Activated CD8-positive, alpha-beta memory T cell treated with anti-CD3 and anti-CD28 coated beads, Interleukin-2, amount 50 U/mL, for 48 hours (primary cell): ENCODE results near the gene KIR2DL1.
"Not testable (repeated sequence)": the region's sequence is repeated elsewhere in the genome, so short reads cannot be mapped to it uniquely, and the experiment has no call there.

Experiments used
- DNase-seq: peaks from one replicate; pipeline ENCODE4 v3.0.0-alpha.2; 2020

The KIR2DL1 gene

DNA sequence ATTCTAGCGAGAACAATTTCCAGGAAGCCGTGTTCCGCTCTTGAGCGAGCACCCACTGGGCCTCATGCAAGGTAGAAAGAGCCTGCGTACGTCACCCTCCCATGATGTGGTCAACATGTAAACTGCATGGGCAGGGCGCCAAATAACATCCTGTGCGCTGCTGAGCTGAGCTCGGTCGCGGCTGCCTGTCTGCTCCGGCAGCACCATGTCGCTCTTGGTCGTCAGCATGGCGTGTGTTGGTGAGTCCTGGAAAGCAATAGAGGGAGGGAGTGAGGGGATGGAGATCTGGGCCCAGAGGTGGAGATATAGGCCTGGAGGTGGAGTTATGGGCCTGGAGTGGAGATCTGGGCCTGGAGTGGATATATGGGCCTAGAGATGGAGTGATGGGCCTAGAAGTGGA lies at the start of gene KIR2DL1:
Gene KIR2DL1, plus strand, starts transcription at position 148 of the 400 bp plus-strand sequence. Its CDS starts 58 bp downstream, at position 206.
- not testable (repeated sequence) for DNase-seq

DNA sequence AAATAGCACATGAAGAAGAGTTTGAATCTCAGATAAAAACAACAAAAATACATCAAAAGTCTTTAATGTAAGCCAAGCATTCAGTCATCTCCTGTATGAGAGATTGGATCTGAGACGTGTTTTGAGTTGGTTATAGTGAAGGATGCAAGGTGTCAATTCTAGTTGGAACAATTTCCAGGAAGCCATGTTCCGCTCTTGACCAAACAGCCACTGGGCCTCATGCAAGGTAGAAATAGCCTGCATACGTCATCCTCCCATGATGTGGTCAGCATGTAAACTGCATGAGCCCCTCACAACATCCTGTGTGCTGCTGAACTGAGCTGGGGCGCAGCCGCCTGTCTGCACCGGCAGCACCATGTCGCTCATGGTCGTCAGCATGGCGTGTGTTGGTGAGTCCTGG lies 45.5 kb upstream of the KIR2DL1 start, which contains the start of gene KIR3DL3:
Gene KIR3DL3, plus strand, starts transcription at position 301 of the 400 bp plus-strand sequence. Its CDS starts 55 bp downstream, at position 356.
- no peak for DNase-seq

DNA sequence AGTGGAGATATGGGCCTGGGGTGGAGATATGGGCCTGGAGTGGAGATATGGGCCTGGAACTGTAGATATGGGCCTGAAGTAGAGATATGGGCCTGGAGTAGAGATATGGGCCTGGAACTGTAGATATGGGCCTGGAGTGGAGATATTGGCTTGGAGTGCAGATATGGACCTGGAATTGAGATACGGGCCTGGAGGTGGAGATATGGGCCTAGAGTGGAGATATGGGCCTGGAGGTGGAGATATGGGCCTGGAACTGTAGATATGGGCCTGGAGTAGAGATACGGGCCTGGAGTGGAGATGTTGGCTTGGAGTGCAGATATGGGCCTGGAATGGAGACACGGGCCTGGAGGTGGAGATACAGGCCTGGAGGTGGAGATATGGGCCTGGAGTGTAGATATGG lies 44.9 kb upstream of the KIR2DL1 start:
- no peak for DNase-seq

DNA sequence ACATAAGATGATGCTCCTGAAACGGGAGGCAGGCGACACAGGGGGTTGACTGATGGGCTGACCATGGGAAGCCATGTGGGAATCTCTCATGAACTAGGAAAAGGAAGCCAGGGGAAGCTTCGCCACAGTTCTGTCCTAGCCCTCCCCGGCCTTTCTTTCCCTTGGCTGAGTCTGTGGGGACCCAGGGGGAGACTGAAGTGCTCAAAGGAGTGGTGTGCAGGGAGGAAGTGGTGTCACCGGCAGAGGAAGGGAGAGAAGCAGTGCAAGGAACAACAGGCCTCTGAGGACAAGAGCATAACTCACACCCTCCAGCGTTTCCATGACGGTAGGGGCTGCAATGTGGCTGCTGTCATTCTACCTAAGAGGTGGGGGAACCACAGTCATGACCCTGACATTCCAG lies 44.3 kb upstream of the KIR2DL1 start:
- no peak for DNase-seq

DNA sequence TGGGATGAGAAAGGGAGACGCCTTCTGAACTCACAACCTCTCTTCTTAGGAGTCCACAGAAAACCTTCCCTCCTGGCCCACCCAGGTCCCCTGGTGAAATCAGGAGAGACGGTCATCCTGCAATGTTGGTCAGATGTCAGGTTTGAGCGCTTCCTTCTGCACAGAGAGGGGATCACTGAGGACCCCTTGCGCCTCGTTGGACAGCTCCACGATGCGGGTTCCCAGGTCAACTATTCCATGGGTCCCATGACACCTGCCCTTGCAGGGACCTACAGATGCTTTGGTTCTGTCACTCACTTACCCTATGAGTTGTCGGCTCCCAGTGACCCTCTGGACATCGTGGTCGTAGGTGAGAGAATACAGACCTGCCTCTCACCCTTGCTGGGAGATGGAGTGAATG lies 42.0 kb upstream of the KIR2DL1 start:
- no peak for DNase-seq

DNA sequence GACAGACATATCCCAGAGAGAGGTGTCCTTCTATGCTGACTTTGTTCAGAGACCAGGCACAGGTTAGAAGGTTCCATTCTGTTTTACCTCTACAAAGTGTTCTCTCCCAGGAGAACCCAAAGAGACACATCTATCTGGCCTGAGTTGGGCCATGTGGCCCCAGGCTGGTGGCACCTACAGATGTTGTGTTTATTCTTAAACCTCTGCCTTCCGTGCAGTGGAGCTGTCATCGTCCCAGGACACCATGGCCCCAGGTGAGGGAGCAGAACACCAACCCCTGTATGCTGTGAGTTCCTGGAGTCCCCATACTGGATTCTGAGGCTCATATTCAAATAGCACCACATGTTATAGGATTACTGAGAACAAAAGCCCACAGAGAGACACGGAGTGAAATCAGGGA lies 41.4 kb upstream of the KIR2DL1 start:
- no peak for DNase-seq

DNA sequence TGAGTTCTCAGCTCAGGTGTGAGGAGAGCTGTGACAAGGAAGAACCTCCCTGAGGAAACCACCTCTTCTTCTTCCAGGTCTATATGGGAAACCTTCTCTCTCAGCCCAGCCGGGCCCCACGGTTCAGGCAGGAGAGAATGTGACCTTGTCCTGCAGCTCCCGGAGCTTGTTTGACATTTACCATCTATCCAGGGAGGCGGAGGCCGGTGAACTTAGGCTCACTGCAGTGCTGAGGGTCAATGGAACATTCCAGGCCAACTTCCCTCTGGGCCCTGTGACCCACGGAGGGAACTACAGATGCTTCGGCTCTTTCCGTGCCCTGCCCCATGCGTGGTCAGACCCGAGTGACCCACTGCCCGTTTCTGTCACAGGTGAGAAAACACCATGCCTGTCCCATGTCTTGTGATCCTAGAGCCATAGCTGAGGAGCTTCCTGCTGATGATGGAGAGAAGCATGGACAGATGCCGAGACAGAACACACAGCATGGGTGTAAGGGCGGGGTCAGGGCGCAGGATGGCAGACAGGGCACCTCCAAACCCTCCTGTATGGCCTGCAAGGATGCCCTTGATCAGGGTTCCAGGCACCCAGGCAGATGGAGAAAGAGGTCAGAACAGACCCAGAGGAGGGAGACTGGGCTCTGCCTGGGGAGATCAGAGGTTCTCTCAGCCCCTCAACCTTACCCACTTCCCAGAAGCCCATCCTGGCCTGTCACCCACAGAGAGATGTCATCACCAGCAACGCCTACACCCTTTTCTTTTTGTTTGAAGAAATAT lies 40.0 kb upstream of the KIR2DL1 start:
- no peak for DNase-seq

DNA sequence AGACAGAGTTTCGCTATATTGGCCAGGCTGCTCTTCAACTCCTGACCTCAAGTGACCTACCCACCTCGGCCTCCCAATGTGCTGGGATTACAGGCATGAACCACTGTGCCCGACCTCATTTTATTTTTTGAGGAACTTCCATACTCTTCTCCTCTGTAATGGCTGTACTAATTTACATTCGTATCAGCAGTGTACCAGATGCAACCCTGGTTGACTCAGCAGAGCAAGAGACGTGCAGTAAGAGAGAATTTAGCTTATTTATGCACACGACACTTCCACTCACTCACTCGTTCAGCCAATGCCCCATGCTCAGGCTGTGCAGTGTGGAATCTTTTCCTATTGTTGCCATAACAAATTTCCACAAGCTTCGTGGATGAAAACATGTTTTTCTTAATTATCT lies 38.4 kb upstream of the KIR2DL1 start:
- DNase-seq: no peak

DNA sequence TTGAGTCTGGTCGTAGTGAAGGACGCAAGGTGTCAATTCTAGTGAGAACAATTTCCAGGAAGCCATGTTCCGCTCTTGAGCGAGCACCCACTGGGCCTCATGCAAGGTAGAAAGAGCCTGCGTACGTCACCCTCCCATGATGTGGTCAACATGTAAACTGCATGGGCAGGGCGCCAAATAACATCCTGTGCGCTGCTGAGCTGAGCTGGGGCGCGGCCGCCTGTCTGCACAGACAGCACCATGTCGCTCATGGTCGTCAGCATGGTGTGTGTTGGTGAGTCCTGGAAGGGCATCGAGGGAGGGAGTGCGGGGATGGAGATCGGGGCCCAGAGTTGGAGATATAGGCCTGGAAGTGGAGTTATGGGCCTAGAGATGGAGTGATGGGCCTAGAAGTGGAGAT lies 31.3 kb upstream of the KIR2DL1 start, which contains the start of gene KIR2DL3:
Gene KIR2DL3, plus strand, starts transcription at position 208 of the 400 bp plus-strand sequence. Its CDS starts 33 bp downstream, at position 241.
- not testable (repeated sequence) for DNase-seq

DNA sequence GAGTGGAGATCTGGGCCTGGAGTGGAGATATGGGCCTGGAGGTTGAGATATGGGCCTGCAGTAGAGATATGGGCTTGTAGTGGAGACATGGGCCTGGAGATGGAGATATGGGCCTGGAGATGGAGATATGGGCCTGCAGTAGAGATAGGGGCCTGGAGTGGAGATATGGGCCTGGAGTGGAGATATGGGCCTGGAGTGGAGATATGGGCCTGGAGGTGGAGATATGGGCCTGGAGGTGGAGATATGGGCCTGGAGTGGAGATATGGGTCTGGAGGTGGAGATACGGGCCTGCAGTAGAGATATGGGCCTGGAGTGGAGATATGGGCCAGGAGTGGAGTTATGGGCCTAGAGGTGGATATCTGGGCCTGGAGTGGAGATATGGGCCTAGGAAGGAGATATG lies 30.9 kb upstream of the KIR2DL1 start:
- no peak for DNase-seq

DNA sequence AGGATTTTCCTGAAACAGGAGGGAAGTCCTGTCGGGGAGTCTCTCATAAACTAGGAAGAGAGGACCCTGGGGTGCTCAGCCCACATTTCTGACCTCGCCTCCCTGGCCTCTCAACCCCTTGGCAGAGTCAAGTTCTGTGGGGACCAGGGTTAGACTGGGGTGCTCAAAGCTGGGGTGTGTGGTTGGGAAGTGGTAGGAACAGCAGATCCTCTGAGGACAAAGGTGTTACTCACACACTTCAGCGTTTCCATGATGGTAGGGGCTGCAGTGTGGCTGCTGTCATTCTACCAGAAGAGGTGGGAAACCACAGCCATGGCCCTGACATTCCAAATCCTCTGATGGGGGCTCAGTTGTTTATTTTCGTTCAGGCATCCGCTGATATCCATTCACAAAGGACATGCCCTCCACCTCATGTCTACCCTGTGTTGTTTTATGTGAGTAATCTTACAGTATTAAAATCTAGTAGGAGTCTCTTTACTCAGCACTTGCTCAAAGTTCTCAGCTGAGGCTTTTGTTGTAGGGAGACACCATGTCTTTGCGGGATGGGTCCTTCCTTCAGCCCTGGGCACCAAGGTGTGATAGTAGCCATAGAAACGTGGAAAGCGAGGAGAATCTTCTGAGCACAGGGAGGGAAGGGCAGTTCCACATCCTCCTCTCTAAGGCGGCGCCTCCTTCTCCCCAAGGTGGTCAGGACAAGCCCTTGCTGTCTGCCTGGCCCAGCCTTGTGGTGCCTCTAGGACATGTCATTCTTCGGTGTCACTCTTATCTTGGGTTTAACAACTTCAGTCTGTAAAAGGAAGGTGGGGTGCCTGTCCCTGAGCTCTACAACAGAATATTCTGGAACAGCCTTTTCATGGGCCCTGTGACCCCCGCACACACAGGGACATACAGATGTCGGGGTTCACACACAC lies 29.8 kb upstream of the KIR2DL1 start:
- no peak for DNase-seq

DNA sequence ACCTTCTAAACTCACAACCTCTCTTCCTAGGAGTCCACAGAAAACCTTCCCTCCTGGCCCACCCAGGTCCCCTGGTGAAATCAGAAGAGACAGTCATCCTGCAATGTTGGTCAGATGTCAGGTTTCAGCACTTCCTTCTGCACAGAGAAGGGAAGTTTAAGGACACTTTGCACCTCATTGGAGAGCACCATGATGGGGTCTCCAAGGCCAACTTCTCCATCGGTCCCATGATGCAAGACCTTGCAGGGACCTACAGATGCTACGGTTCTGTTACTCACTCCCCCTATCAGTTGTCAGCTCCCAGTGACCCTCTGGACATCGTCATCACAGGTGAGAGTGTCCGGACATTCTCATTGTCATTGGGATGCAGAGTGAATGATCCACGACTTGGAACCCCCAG lies 27.6 kb upstream of the KIR2DL1 start:
- not testable (repeated sequence) for DNase-seq

DNA sequence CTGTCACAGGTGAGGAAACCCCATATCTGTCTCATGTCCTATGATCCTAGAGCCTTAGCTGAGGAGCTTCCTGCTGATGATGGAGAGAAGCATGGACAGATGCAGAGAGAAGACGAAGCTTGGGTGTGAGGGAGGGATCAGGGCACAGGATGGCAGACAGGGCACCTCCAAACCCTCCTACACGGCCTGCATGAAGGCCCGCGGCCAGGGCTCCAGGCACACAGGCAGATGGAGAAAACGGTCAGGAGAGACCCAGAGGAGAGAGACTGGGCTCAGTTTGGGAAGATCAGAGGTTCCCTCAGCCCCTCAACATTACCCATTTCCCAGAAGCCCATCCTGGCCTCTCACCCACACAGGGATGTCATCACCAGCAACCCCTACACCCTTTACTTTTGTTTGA lies 25.5 kb upstream of the KIR2DL1 start:
- not testable (repeated sequence) for DNase-seq

DNA sequence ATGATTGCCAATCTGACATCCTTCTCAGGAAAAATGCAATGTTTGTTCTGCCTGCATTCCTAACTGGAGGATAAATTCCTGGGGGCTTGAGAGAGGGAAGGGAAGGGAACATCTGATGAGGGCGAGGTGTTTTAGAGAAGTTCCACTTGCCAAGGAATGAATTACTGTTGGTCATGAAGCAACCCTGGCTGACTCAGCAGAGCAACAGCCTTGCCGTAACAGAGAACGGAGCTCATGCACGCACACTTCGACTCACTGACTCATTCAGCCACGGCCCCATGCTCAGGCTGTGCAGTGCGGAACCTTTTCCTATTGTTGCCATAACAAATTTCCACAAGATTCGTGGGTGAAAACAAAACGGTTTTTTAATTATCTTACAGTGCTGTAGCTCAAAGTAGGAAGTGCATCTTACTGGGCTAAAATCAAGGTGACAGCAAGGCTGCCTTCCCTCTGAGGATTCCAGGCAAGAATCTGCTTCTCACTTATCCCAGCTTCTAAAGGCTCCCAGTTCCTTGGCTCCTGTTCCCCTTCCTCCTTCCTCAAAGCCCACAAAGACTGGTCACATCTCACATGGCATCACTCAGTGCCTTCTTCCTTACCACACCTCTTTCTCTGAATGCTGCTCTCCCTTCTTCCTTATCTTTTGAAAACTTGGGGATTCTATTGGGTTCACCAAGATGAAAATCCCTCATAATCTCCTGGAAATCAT lies 21.8 kb upstream of the KIR2DL1 start:
- DNase-seq: not testable (repeated sequence)

DNA sequence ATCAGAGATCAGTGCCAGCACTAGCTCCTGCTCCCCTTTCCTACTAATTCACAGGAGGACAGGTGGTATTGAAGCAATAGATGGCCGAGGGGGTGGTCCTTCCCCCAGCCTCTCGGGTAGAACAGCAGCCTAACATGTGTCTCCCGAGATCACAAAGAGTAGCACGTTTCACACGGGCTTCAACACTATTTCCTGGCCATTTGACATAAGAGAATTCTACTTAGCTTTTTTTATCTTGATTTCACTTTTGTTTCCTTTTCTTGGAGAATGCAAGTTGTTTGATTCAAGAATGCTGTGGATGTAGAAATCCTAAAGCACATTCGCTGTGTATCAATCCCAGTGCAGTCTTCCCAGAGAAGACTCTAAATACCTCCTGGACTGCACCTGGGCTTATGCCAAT lies 19.3 kb upstream of the KIR2DL1 start:
- DNase-seq: not testable (repeated sequence)

DNA sequence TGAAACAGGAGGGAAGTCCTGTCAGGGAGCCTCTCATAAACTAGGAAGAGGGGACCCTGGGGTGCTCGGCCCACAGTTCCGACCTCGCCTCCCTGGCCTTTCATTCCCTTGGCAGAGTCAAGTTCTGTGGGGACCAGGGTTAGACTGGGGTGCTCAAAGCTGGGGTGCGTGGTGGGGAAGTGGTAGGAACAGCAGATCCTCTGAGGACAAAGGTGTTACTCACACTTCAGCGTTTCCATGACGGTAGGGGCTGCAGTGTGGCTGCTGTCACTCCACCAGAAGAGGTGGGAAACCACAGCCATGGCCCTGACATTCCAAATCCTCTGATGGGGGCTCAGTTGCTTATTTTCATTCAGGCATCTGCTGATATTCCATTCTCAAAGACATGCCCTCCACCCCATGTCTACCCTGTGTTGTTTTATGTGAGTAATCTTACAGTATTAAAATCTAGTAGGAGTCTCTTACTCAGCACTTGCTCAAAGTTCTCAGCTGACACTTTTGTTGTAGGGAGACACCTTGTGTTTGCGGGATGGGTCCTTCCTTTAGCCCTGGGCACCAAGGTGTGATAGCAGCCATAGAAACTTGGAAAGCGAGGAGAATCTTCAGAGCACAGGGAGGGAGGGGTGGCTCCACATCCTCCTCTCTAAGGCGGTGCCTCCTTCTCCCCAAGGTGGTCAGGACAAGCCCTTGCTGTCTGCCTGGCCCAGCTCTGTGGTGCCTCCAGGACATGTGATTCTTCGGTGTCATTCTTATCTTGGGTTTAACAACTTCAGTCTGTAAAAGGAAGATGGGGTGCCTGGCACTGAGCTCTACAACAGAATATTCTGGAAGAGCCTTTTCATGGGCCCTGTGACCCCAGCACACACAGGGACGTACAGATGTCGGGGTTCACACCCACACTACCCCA lies 13.1 kb upstream of the KIR2DL1 start:
- not testable (repeated sequence) for DNase-seq

DNA sequence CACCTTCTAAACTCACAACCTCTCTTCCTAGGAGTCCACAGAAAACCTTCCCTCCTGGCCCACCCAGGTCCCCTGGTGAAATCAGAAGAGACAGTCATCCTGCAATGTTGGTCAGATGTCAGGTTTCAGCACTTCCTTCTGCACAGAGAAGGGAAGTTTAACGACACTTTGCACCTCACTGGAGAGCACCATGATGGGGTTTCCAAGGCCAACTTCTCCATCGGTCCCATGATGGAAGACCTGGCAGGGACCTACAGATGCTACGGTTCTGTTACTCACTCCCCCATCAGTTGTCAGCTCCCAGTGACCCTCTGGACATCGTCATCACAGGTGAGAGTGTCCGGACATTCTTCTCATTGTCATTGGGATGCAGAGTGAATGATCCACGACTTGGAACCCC lies 11.0 kb upstream of the KIR2DL1 start:
- DNase-seq: not testable (repeated sequence)

DNA sequence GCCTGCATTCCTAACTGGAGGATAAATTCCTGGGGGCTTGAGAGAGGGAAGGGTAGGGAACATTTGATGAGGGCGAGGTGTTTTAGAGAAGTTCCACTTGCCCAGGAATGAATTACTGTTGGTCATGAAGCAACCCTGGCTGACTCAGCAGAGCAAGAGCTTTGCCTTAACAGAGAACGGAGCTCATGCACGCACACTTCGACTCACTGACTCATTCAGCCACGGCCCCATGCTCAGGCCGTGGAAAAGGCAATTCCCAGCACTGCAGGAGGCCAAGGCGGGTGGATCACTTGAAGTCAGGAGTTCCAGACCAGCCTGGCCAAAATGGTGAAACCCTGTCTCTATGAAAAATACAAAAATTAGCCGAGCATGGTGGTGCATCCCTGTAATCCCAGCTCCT lies 5.4 kb upstream of the KIR2DL1 start:
- DNase-seq: not testable (repeated sequence)

DNA sequence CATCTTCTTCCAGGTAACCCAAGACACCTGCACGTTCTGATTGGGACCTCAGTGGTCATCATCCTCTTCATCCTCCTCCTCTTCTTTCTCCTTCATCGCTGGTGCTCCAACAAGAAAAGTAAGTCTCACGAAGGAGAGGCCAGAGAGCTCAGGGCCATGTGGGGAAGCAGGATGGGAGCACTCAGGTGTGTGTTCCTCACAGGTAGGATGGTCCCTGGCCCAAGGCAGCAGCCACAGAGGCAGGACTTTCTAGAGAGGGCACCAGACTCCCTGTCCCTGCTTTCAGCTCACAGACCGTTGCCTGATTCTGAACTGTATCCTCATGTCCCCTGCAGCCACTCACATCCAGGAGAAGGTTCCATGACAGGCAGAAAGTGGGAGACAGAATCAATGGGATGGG lies 3.1 kb upstream of the KIR2DL1 start:
- not testable (repeated sequence) for DNase-seq

DNA sequence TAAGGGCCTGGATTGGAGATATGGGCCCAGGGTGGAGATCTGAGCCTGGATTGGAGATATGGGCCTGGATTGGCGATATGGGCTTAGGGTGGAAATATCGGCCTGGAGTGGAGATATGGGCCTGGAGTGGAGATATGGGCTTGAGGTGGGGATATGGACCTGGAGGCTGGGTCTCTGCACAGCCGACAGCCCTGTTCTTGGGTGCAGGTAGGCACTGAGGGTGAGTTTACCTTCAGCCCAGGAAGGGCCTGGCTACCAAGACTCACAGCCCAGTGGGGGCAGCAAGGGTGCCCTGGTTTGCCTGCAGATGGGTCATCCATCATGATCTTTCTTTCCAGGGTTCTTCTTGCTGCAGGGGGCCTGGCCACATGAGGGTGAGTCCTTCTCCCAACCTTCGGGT lies 918 bp downstream of the KIR2DL1 start:
- not testable (repeated sequence) for DNase-seq

DNA sequence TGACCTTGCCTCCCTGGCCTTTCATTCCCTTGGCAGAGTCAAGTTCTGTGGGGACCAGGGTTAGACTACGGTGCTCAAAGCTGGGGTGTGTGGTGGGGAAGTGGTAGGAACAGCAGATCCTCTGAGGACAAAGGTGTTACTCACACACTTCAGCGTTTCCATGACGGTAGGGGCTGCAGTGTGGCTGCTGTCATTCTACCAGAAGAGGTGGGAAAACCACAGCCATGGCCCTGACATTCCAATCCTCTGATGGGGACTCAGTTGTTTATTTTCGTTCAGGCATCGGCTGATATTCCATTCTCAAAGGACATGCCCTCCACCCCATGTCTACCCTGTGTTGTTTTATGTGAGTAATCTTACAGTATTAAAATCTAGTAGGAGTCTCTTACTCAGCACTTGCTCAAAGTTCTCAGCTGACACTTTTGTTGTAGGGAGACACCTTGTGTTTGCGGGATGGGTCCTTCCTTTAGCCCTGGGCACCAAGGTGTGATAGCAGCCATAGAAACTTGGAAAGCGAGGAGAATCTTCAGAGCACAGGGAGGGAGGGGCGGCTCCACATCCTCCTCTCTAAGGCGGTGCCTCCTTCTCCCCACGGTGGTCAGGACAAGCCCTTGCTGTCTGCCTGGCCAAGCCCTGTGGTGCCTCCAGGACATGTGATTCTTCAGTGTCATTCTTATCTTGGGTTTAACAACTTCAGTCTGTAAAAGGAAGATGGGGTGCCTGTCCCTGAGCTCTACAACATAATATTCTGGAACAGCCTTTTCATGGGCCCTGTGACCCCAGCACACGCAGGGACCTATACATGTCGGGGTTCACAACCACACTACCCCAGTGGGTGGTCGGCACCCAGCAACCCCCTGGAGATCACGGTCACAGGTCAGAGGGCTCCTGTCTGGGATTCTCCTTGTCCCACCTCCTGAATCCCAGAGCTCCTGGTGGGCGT lies 1.7 kb downstream of the KIR2DL1 start:
- not testable (repeated sequence) for DNase-seq
